NCI-H1417 (cell line): ENCODE measurements around the gene RPL10A.

Experiments
- DNase-seq, 3 experiments: peaks; one replicate each; lab custom pipeline; 2025; lab: John Stamatoyannopoulos, UW

Gene RPL10A

DNA sequence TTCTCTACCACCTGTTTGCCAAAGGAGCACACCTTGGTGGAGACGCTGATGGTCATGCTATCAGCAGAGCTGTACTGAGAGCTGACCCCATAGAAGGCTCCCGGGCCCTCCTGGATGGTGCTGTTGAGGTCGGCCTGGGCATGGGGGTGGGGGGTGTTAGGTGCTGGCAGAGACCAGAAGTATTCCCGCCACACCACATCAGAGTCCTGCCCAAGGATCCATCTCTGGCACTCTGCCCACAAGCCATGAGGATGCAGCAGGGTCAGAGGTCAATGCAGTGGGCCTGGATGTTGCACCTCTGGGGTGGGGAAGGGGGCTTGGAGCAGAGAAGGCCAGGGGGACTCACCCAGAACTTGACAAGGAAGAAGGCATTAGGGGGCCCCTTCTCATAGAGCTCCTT is 7.4 kb downstream of the RPL10A start:
- no peak for DNase-seq

DNA sequence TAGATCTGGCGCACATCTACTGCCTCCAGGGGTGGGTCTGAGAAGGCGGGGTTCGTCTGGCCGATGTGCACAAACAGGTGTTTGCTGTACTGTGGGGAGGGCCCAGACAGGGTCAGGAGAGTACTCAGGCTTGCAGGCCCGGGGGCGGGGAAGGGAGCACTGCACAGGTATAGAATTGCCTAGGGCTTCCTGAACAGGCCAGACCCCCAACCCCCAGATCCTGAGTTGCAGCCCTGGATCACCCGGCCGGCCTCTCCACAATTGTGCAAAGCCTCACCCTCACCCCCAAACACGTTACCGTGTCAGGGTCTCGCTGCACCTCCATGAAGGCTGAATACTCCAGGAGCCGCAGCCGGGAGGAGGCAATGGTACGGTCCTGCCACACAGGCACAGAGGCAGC is 7.8 kb downstream of the RPL10A start:
- peak in 1 of 3 experiments; percentile 11 for DNase-seq

DNA sequence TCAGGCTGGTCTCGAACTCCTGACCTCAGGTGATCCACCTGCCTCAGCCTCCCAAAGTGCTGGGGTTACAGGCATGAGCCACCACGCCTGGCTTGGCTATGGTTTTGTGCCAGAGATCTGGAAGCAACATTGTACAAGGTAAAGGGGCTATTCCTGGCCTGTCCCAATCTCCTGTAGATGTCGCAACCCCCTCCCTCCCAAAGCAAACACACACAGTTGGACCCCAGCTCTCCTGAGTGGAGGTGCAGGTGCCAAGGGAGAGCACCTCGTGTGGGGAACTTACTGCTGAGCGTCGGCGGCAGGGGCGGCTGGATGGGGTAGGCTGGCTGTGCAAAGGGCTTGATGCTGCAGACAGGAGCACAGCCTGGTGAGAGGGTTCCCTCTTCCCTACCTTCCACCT is 8.8 kb downstream of the RPL10A start:
- peak; percentile 40 to 70 (median 60) for DNase-seq

DNA sequence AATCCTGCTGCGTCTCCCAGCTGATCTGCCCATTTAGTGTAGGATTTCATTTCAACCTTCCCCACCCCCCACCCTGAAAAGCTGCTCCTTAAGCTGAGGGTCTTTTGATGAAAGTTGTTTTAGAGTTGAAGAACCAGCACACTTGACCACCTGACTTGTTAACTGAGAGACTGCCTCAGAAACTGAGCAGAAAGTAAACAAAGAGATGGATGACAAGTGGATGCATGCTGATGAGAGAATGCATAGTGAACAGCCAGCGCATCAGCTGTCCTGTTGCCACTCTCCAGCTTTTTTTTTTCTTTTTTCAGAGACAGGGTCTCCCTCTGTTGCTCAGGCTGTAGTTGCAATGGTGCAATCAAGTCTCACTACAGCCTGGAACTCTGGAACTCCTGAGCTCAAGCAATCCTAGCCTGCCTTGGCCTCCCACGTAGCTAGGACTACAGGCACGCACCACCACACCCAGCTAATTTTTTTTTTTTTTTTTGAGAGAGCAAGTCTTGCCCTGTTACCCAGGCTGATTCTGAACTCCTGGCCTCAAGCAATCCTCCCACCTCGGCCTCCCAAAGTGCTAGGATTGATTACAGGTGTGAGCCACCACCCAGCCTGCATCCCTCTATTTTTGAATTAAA is 9.5 kb downstream of the RPL10A start:
- peak; percentile 45 to 89 (median 75) for DNase-seq

DNA sequence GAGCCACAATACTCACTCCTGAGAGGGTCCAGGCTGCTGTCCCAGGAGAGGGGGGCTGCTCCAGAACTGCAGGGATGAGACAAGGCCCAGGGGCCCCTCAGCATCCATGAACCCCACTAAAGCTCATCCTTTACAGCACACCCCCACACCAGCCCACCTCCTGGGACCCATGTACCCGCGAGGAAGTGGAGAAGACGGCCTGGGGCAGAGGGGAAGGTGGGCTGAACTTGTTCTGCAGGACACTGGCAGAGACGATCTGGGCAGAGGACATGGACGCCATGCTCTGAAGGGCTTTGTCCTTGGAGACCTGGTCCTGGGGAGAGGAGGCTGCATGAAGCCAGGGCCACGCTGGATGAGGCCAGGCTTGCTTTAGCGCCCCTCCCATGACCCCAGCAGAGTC is 10.1 kb downstream of the RPL10A start:
- DNase-seq = no peak

DNA sequence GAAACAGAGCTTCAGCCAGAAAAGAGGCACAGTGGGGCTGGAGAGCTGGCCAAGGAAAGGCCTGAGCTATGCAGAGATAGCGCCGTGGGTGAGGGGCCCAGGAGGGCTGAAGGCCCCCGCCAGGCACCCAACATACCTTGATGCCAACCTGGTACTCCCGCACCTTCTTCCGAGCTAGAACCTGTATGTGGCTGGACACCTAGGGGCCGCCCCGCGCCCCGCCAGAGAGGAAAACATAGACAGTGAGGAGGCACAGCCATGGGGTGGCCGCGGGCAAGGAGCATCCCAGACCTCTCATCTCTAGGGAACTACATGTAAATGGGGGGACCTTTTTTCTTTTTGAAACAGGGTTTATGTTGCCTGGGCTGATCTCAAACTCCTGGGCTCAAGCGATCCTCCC is 12.0 kb downstream of the RPL10A start:
- no peak for DNase-seq

DNA sequence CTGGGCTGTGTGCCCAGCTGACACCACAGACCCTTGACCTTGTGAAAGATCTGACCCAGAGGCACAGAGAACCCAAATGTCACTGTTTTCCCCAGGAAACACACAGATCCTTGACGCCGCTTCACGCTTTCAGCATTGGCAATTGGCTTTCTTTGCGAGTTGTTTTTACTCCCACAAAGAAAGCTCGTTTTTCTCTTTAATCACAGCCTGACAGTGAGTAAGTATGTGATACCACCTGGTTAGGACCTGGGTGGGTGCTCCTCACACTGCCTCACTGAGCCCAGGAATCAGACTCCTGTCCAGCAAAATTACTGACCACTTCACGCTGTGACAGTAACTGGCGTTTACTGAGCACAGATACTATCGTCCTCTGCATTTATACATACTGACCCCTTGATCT is 13.0 kb downstream of the RPL10A start:
- no peak for DNase-seq

DNA sequence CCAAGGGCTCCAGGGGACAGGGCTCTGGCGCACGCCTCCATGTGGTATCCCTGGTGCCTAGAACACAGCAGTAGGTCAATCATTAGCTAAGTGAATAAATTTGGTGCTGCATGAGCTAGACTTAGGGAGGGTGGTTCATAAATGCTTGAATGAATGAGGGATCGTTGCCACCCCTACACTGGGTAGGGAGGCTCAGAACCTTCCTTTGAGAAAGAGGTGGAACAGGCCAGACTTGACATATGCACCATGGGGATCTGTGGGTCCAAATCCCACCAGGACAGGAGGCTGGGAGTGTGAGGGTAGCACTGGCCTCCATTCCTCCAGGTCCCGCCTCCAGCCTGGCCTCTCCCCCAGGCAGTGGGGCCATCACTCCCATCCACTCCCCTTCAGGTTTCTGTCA is 14.9 kb downstream of the RPL10A start:
- DNase-seq = no peak

DNA sequence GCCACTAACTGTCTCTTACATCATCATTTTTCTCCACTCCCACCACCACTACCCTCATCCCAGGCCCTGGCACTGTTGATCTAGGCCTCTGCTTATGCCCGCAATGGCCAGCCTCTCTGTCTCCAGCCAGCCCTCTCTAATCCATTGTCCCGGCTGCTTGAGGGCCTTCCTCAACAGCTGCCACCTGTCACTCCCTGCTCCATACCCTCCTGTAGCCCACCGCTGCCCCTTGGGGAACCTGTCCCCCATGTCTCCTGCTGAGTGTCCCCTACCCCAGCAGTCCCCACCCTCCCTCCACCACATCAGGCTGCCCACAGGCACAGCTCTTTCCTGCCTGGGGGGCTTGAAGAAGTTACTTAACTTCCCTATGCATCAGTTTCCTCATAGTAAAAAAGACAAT is 15.3 kb downstream of the RPL10A start:
- DNase-seq = no peak

DNA sequence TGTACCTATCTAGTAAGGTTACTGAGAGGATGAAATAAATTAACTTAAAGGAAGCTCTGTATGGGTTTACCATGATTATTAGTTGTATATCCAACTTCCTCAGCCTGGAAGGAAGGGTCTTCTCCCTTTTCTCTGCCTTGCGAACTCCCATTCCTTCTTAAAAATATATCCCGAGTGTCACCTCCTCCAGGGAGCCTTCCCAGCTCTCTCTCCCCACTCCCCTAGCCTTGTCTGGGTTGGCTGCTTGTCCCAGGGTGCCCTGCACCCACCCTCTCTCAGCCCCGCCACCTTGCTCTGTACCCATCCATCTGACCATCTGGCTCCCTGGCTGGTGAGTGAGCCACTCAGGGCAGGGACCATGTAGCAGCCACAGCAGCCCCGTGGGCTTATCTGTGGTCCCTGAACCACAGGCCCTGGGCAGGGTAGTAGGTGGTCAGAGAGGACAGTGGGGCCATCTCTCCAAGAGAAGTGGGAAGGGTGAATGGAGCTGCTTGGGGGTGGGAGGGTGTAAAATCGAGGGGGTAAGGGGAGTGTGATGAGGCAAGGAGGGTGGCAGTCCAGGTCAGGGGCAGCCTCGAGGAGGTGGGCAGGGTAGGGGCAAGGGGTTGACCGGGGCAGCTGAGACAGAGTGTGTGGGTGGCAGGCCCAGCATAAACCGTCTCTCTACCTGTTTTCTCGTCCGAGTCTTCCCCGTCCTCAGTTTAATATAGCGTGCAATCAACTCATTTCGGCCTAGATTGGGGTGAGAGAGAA is 15.9 kb downstream of the RPL10A start:
- no peak for DNase-seq

DNA sequence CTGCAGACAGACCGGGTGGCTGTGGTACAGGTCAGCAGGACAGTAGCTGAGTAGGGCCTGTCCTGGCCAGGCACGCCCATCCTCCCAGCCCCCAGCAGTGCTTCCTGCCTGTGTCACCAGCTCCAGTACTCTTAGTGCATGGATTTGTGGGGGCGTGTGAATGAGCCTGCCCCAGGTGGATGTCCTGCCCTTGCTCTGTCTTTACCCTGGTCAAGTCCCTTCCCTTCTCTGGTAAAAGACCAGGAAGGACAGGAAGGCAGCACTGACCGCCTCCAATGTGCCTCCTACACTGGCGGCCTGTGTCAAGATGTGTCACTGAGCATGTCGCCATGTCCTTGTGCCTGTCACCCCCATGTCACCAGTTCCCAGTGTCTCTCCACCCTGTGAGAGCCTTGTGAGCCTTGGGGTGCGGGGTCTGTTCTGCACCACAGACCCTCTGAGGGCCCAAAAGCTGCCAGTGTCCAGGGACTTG is 16.8 kb downstream of the RPL10A start:
- DNase-seq = no peak

DNA sequence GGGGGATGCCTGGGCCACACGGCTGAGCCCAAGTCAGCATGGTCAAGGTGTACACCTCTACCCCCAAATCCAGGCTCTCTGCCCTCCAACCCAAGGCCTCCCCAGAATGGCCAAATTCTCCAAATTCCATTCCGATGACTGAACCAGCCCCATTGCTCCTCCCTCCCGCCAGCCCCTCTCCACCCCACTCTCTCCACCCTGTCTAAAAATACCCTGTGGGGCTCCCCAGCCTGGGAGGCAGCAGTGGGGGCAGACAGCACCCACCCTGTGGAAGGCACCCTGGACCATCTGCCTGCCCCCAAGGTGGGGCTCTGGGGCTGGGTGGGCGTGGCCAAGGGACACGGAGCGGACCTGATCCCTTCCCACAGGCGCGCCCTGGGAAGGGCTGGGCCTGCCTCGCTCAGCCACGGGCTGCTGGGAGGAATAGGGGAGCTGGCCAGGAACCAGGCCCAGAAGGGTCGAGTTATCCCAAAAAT is 17.2 kb downstream of the RPL10A start:
- DNase-seq = no peak

DNA sequence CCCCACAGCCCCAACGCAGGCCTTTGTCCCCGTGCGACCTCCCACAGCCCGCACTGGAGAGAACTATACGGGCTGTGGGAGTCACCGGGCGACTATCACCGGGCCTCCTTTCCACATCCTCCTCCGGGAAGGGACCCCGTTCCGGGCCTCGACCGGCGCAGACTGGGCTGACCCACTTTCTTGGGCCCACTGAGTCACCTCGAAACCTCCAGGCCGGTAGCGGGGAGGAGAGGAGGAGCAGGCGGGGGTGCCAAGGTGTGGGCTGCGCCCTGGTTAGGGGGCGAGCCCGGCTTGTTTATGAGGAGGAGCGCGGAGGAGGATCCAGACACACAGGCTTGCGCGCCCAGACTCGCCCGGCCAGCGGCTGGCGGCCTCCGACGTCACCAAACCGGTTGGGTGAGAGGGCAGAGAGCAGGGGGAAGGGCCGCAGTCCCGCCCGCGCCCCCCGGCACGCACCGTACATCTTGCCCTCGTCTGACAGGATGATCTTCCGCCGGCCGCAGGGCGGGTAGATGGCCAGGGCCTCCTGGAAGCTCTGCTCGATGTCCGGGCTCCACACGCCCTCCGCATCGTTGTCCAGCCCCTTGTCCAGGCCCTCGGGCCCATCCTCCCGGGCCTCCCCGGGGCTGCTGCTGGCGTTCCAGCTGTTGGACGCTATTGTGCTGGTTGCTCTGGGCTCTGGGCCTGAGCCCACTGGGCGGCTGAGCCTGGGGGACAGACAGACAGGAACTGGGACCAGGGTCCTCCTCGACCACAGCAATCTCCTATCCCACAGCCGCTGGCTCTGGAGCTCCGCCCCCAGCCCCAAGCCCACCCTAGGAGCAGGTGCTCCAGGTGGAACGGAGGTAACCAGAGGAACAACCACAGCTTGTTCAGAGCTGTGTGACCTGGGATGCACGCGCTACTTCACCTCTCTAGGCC is 18.1 kb downstream of the RPL10A start:
- peak in 1 of 3 experiments; percentile 29 for DNase-seq

DNA sequence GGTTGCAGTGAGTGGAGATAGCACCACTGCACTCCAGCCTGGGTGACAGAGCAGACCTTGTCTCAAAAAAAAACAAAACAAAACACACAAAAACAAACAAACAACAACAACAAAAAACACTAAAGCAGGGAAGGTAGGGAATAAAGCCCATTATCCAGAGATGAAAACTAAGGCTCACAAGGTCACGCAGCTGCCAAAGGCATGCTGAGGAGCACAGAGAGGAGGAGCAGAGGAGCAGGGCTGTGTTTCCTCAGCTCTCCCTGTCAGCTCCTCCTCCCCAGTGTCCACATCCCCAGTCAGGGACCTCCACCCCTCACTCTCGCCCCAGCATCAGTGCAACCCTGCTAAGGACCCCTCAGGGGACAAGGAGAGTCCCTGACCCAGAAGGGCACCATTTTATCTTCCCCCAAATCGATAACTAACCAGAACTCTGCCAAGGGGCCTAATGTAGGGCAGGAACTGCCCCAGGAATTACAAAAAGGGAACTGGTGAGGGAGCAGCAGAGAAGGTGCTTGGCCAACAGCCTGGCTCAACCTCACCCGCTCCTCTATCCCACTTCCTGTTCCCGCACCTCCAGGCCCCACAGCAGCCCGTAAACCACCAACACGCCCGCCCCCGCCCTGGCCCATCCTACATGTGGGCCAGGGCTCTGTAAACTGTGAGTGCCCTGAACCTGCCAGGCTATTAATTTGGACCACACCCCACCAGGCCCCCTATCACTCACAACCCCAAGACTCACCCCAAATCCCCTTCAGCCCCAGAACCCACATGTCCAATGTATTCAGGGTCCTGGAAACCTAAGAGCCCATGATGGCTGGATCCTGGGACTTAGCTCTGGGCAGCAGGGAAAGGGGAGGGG is 19.7 kb downstream of the RPL10A start:
- no peak for DNase-seq

DNA sequence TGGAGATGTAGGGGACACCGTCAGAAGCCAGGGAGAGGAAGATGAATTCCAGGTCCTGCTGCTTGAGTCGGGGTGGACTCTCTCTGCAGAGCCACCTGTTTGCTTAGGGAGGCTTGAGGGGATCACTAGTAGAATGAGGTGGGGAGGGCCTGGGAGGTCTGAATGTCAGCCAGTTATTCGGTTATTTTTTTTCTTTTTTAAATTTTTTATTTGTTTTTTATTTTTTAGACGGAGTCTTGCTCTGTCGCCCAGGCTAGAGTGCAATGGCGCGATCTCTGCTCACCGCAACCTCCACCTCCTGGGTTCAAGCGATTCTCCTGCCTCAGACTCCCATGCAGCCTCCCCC is 20.3 kb downstream of the RPL10A start:
- no peak for DNase-seq

DNA sequence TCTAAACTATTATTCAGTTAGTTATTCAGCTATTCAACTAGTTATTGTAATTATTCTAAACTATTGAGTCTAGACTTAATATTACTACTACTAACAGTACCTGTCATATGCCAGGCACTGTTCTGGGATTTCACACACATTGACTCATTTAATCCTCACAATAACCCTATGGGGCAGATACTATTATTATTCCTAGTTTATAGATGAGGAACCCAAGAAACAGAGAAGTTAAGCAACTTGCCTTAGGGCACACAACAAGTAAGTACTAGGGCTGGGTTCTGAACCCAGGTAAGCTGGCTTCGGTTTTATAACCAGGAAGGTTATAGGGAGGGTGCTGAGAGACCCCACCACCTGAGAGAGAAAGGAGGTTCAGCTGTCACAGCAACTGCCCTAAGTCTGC is 20.9 kb downstream of the RPL10A start:
- DNase-seq = no peak

DNA sequence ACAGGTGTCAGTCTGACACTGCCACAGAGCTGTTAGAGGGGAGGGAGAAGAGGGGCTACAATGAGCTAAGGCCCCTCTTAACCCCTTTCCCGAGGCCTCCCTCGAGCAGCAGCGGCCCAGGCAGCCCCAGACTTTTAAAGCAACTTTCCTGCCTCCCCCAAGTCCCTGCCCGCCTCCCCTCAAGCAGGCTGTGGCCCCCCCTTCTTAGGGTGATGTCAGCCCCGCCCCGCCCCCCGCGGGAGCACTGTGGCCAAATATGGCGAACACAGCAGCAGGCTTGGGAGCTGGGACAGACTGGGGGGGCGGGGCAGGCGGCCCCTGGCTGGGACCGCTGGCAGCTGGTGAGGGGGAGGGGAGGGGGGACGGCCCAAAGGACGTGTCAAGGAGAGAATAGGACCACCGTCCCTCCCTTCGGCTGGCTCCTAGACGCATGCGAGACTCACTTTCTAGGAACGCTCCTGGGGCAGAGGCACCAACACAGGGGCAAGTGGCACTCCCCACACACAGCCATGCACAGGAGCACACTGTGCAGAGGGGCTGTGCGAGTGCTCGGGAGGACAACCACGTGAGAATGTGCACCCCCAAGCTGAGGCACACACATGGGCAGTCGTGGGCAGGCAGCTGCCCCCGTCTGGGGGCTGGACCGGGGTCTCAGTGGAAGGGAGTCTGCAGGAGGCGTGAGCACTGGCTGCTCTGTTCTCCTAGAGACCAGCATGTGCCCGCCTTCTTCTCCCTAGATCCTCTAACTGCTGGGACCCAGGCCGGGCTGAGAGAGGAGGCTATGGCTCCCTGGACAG is 22.0 kb downstream of the RPL10A start:
- no peak for DNase-seq

DNA sequence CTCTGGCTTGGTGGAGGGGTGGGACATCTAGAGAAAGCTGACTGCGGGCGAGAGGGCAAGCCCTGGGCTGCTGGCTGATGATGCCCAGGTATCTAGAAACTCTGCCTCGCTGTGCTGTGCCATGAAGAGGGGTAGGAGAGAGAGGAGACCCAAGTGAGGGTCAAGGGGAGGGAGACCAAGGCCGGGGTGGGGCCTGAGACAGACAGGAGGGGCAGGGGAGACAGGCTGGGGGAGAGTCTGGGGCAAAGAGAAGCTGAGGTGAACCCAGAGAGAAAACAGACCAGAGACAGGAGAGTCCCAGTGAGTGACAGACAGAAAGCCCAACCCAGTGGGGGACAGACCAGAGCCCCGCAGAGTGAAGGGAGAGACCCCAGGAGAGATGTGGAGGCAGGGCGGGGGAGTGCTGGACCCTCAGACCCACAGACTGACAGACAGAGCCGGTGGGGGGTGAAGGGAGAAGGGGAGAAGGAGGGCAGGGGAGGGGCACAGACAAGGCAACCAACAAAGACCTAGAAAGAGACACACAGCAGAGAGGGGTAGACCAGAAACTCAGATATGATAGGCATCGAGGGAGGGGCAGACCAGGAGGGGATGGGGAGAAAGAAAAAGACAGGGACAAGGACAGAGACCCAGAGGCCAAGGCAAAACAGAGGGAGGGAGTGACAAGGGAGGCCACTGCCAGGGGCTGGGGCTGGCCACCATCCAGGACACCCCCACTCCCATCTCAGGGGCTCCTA is 22.8 kb downstream of the RPL10A start:
- DNase-seq = no peak

DNA sequence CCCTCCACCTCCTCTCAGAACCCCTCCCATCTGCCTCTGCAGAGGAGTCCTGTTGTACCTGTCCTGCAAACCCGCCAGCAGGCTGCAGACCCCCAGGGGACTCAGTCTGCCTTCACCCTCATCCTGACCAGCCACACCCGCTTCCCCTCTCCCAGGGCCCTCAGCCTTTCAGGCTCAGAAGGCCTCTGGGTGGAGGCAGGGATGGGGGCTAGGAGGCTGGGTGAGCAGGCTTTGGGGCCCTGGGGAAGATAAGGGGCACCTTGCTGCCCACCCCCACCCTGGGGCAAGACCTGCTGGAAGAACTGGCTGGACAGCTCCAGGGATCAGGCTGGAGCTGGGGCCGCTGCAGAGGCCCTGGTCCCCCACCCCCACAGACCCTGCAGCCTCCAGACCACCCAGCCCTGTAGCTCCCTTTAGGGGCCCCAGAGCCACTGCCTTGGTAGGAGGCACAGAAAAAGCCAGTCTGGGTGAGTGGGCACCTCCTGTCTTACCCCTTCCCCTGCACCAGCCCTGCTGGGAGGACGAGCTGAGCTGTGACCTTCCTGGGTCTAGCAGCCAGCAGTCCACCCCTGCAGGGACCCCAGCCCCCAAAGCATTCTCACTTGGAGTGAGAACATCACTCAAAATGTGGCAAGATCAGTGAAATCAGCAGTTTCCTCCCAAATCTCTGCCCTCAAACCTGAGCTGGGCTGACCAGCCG is 23.5 kb downstream of the RPL10A start:
- DNase-seq = no peak
